HCT116 (cell line): ENCODE results near the gene DENND2A. TPM values are rescaled to one million over a fixed set of nuclear protein-coding genes. Genes with fewer than 3 reads are reported as not detected.
A peak's percentile ranks its signal among the peaks of the same experiment; 100 is the strongest.

Experiments used
- ATAC-seq: fragments of 200-7000 bp; cut with Tn5 transposase; 2 replicates; pipeline ENCODE4 v1.9.1; 2020; ENCODE audit warnings: mild to moderate bottlenecking, moderate library complexity
- BruUV-seq: library from RNA; stranded (reverse); fragments of 400-500 nt; replicated peaks from 2 replicates; lab custom pipeline; 2021; lab: Mats Ljungman, UMichigan
- CTCF ChIA-PET: fragments of 300-600 bp; sonication (Branson Sonifier 250); formaldehyde crosslinking; loops from one replicate; lab custom pipeline; 2021; ENCODE audit warnings: antibody characterized with exemption; lab: Charles Lee
- POLR2A ChIA-PET: fragments of 300-600, 350-600 bp; sonication (Branson Sonifier 250); formaldehyde crosslinking; loops from one replicate; lab custom pipeline; 2021; ENCODE audit warnings: antibody characterized with exemption; lab: Charles Lee
- RAD21 ChIA-PET, 2 experiments: fragments of 300-600 bp; sonication (Branson Sonifier 250); formaldehyde crosslinking; loops; one replicate each; lab custom pipeline; 2023; ENCODE audit warnings: low total read pairs in 2 of 2; ENCODE audit not compliant: uncharacterized antibody in 2 of 2, unreplicated experiment in 2 of 2, low non-redundant PET in 1 of 2; lab: Charles Lee
- DNase-seq: peaks from one replicate; pipeline ENCODE4 v3.0.0-alpha.2; 2010; ENCODE audit warnings: low read depth, low spot score
- H2AFZ ChIP-seq: fragments of 200-600 bp; shearing (Covaris generic), sonication (generic); 2 replicates; pipeline ENCODE4 v1.6.1; 2017; ENCODE audit warnings: low read depth, mixed run types, mixed read lengths, antibody characterized with exemption, low read length; ENCODE audit not compliant: poor library complexity, severe bottlenecking
- H3K27ac ChIP-seq: 2 replicates; pipeline ENCODE4 v1.5.1; 2012; ENCODE audit warnings: low read depth, low read length
- H3K27me3 ChIP-seq: fragments of 200-600 bp; sonication (generic); 2 replicates; pipeline ENCODE4 v1.6.1; 2016; ENCODE audit warnings: mixed run types, low read length, mixed read lengths; ENCODE audit not compliant: insufficient read depth
- H3K36me3 ChIP-seq, 2 experiments: fragments of 200-500 bp in 1 of 2; fragments of 200-600 bp in 1 of 2; sonication (Bioruptor generic) in 1 of 2; sonication (generic) in 1 of 2; 2 replicates each; pipeline versions ENCODE4 v1.5.1 to v1.6.1; 2014 to 2016; ENCODE audit warnings: low read length in 2 of 2, inconsistent platforms in 1 of 2, mixed read lengths in 1 of 2, mixed run types in 1 of 2; ENCODE audit not compliant: insufficient read depth in 2 of 2, control insufficient read depth in 1 of 2
- H3K4me1 ChIP-seq, 2 experiments: fragments of 200-600 bp in 1 of 2; sonication (generic) in 1 of 2; 2 replicates each; pipeline versions ENCODE4 v1.5.1 to v1.6.1; 2012 to 2017; ENCODE audit warnings: low read length in 2 of 2, inconsistent platforms in 1 of 2, mild to moderate bottlenecking in 1 of 2, mixed read lengths in 1 of 2, mixed run types in 1 of 2, moderate library complexity in 1 of 2; ENCODE audit not compliant: insufficient read depth in 2 of 2, control insufficient read depth in 1 of 2
- H3K4me2 ChIP-seq: fragments of 200-600 bp; sonication (generic); 2 replicates; pipeline ENCODE4 v1.6.1; 2017; ENCODE audit warnings: mixed run types, low read length, mixed read lengths
- H3K4me3 ChIP-seq, 2 experiments: fragments of 200-600 bp in 1 of 2; sonication (generic) in 1 of 2; replicated peaks in 1 of 2; 2 replicates each; pipeline ENCODE4 v1.5.1; 2011 to 2016; ENCODE audit warnings: low read length in 2 of 2, control low read depth in 1 of 2, low read depth in 1 of 2, mild to moderate bottlenecking in 1 of 2, mixed read lengths in 1 of 2, mixed run types in 1 of 2
- H3K79me2 ChIP-seq: fragments of 200-600 bp; sonication (generic); 2 replicates; pipeline ENCODE4 v1.6.1; 2017; ENCODE audit warnings: mild to moderate bottlenecking, mixed run types, low read length, moderate library complexity, mixed read lengths; ENCODE audit not compliant: insufficient read depth
- H3K9ac ChIP-seq: fragments of 200-600 bp; sonication (generic); 2 replicates; pipeline ENCODE4 v1.6.1; 2016; ENCODE audit warnings: low read length, mixed read lengths
- H3K9me2 ChIP-seq: fragments of 200-600 bp; sonication (generic), shearing (Covaris generic); 2 replicates; pipeline ENCODE4 v1.6.1; 2017; ENCODE audit warnings: mixed run types, mild to moderate bottlenecking, moderate library complexity; ENCODE audit not compliant: insufficient read depth
- H3K9me3 ChIP-seq, 2 experiments: fragments of 200-500 bp in 1 of 2; fragments of 200-600 bp in 1 of 2; sonication (Bioruptor generic) in 1 of 2; sonication (generic) in 1 of 2; 2 replicates each; pipeline ENCODE4 v1.6.1; 2014 to 2017; ENCODE audit warnings: low read length in 2 of 2, mixed read lengths in 2 of 2, inconsistent platforms in 1 of 2, low read depth in 1 of 2, mild to moderate bottlenecking in 1 of 2, mixed run types in 1 of 2, moderate library complexity in 1 of 2; ENCODE audit not compliant: control insufficient read depth in 1 of 2, insufficient read depth in 1 of 2
- H4K20me1 ChIP-seq: fragments of 200-600 bp; sonication (generic), shearing (Covaris generic); 2 replicates; pipeline ENCODE4 v1.6.1; 2017; ENCODE audit warnings: mixed run types, mild to moderate bottlenecking, moderate library complexity; ENCODE audit not compliant: insufficient read depth
- ATF3 ChIP-seq: IDR thresholded peaks from 2 replicates; pipeline ENCODE4 v1.6.1; 2012
- CBX3 ChIP-seq: IDR thresholded peaks from 2 replicates; pipeline ENCODE4 v1.6.1; 2012; ENCODE audit warnings: low read depth
- CTCF ChIP-seq, 3 experiments: fragments of 200-600 bp in 1 of 3; sonication (generic) in 1 of 3; IDR thresholded peaks in 2 of 3; conservative IDR thresholded peaks in 1 of 3; 2 replicates each; pipeline ENCODE4 v1.5.1; 2012 to 2017; ENCODE audit warnings: low read depth in 2 of 3, low read length in 2 of 3, antibody characterized with exemption in 1 of 3, borderline replicate concordance in 1 of 3, control low read depth in 1 of 3, mild to moderate bottlenecking in 1 of 3, mixed read lengths in 1 of 3, mixed run types in 1 of 3, moderate library complexity in 1 of 3; ENCODE audit not compliant: insufficient read depth in 1 of 3
- EZH2phosphoT487 ChIP-seq: fragments of 200-600 bp; IDR thresholded peaks from 2 replicates; pipeline ENCODE4 v1.6.1; 2018; ENCODE audit warnings: antibody characterized with exemption, borderline replicate concordance
- POLR2A ChIP-seq: IDR thresholded peaks from 2 replicates; pipeline ENCODE4 v1.7.0; 2011; ENCODE audit warnings: borderline replicate concordance; ENCODE audit not compliant: insufficient read depth, insufficient read length; ENCODE audit errors: extremely low read depth
- POLR2AphosphoS5 ChIP-seq: IDR thresholded peaks from 2 replicates; pipeline ENCODE4 v1.6.1; 2011; ENCODE audit warnings: mild to moderate bottlenecking, low read depth, low read length, moderate library complexity
- RAD21 ChIP-seq: IDR thresholded peaks from 2 replicates; pipeline ENCODE4 v1.6.1; 2012; ENCODE audit warnings: low read depth, mild to moderate bottlenecking
- SP1 ChIP-seq: IDR thresholded peaks from 2 replicates; pipeline ENCODE4 v1.6.1; 2012; ENCODE audit warnings: low read depth
- SRF ChIP-seq: IDR thresholded peaks from 2 replicates; pipeline ENCODE4 v1.6.1; 2012; ENCODE audit warnings: low read depth
- TCF7L2 ChIP-seq: IDR thresholded peaks from 2 replicates; pipeline ENCODE4 v1.7.0; 2011; ENCODE audit warnings: borderline replicate concordance, inconsistent platforms; ENCODE audit not compliant: insufficient read depth, insufficient read length; ENCODE audit errors: extremely low read depth
- YY1 ChIP-seq: IDR thresholded peaks from 2 replicates; pipeline ENCODE4 v1.6.1; 2011; ENCODE audit warnings: low read length, low read depth, moderate library complexity, mild to moderate bottlenecking; ENCODE audit not compliant: insufficient replicate concordance; ENCODE audit errors: extremely low read depth
- ZFX ChIP-seq: fragments of 450-650 bp; IDR thresholded peaks from 2 replicates; pipeline ENCODE4 v1.6.1; 2017
- ZNF274 ChIP-seq: fragments of 200-500 bp; sonication (Bioruptor generic); IDR thresholded peaks from 2 replicates; pipeline ENCODE4 v1.6.1; 2014; ENCODE audit warnings: mild to moderate bottlenecking, low read depth, low read length, inconsistent platforms
- intact Hi-C: fragments of 100-400 bp; cut with micrococcal nuclease; formaldehyde crosslinking; loops from 2 replicates; pipeline ENCODE4 v1.10.0; 2022
- total RNA-seq: library from RNA; stranded (reverse); gene quantifications from one replicate; pipeline ENCODE4 v1.2.1, GENCODE V29; 2021; ENCODE audit not compliant: unreplicated experiment

DENND2A gene
- total RNA-seq, 1 experiment from 2014 or later, result 0.12 TPM

DNA sequence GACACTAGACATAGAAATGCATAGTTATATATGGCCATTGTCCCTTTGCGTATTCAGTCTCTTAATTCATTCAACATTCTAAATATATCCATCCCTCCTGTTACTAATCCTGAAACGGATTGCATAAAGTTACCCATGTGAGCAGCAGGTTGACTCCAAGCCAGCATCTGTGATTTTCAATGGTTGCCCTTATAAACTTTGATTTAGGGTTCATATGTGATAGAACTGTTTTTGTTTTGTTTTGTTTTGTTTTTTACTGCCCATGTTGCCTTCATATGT lies 13.4 kb upstream of the DENND2A start (continued):
- no peak for TF ChIP-seq CTCF (IDR thresholded peaks at IDR 0.05 in 2 of 3, conservative IDR thresholded peaks at IDR 0.05 in 1 of 3; ENCODE audit: borderline replicate concordance in 1 of 3, insufficient read depth in 1 of 3, low read depth in 2 of 3, low read length in 2 of 3)
- TF ChIP-seq ZNF274, result no peak
- no peak for TF ChIP-seq ZFX
- no peak for TF ChIP-seq POLR2A
- TF ChIP-seq, all 23 proteins: peak for 0

GRCh38 chr7:140653319-140654108 lies 12.9 kb upstream of the DENND2A start:
- Histone ChIP-seq H3K4me3 (no peak overlapping the region), H3K9me3 (no peaks in the 10 kb centered on the region), H2AFZ (peak overlapping the region; percentile 55), H3K9me2 (no peaks in the 10 kb centered on the region), H3K4me2 (no peak overlapping the region), H3K79me2 (no peaks in the 10 kb centered on the region), H3K27ac (no peak overlapping the region), H4K20me1 (no peaks in the 10 kb centered on the region), H3K27me3 (no peaks in the 10 kb centered on the region), H3K4me1 (peaks cover 0 to 15% of the 10 kb centered on the region in 2 experiments; a peak in 2 of 4 replicates), H3K36me3 (no peaks in the 10 kb centered on the region), H3K9ac (no peak overlapping the region)
- ChIA-PET POLR2A (interaction anchor here (0.7 kb wide), 1 partner anchor 135 kb away, joined by 3 read pairs; no protein-coding TSS in a partner anchor), CTCF (interaction anchor here (0.6 to 2.4 kb wide), 15 partner anchors 134 to 361 kb away, joined by 3 to 60 read pairs (median 5); partner anchors contain the start of genes MKRN1 and MRPS33), RAD21 (interaction anchor here (0.5 to 1.6 kb wide), 4 partner anchors 26 to 141 kb away, joined by 3 to 22 read pairs (median 11); no protein-coding TSS in a partner anchor)
- TF ChIP-seq SP1, result no peak
- no peak for TF ChIP-seq ATF3
- TF ChIP-seq EZH2phosphoT487, result no peak
- peak; percentile 77 to 95 (median 88) for TF ChIP-seq CTCF (IDR thresholded peaks at IDR 0.05 in 2 of 3, conservative IDR thresholded peaks at IDR 0.05 in 1 of 3; ENCODE audit: borderline replicate concordance in 1 of 3, insufficient read depth in 1 of 3, low read depth in 2 of 3, low read length in 2 of 3)
- no peak for TF ChIP-seq POLR2AphosphoS5
- peak; percentile 99 for TF ChIP-seq RAD21
- no peak for TF ChIP-seq ZFX
- no peak for TF ChIP-seq CBX3
- TF ChIP-seq TCF7L2, result no peak
- no peak for TF ChIP-seq SRF
- TF ChIP-seq YY1, result peak; percentile 12
- no peak for TF ChIP-seq ZNF274
- DNase-seq (peak; percentile 65), ATAC-seq (peak; percentile 94)
- no TSS peak for BruUV-seq
- intact Hi-C loops, result loop anchor here (1.0 to 2.0 kb wide), 2 partner anchors 135 to 179 kb away; no protein-coding TSS in a partner anchor
